SK-N-SH (cell line): ENCODE results near the gene SMIM22.
"Not testable (repeated sequence)": the region's sequence is repeated elsewhere in the genome, so short reads cannot be mapped to it uniquely, and the experiment has no call there.

Experiments used
- EZH2phosphoT487 ChIP-seq: fragments of 200-600 bp; sonication (generic); IDR thresholded peaks from 2 replicates; pipeline ENCODE4 v1.6.1; 2017; ENCODE audit warnings: low read depth, mixed run types, mild to moderate bottlenecking, antibody characterized with exemption, moderate library complexity, borderline replicate concordance
- JUND ChIP-seq: IDR thresholded peaks from 2 replicates; pipeline ENCODE4 v1.4.0; 2012
- PBX3 ChIP-seq: IDR thresholded peaks from 2 replicates; pipeline ENCODE4; 2012
- POLR2AphosphoS5 ChIP-seq: IDR thresholded peaks from 2 replicates; pipeline ENCODE4 v1.6.1; 2012; ENCODE audit warnings: low read depth, low read length
- REST ChIP-seq: IDR thresholded peaks from 2 replicates; pipeline ENCODE4 v1.6.1; 2012; ENCODE audit warnings: mild to moderate bottlenecking, low read depth, low read length, moderate library complexity
- RFX5 ChIP-seq: IDR thresholded peaks from 2 replicates; pipeline ENCODE4 v1.6.1; 2012; ENCODE audit warnings: mild to moderate bottlenecking, improper control_type of control experiment, low read length
- TAF1 ChIP-seq: IDR thresholded peaks from 2 replicates; pipeline ENCODE4 v1.6.1; 2012; ENCODE audit warnings: low read depth, mild to moderate bottlenecking, low read length, moderate library complexity, borderline replicate concordance
- TEAD4 ChIP-seq: IDR thresholded peaks from 2 replicates; pipeline ENCODE4 v1.4.0; 2012; ENCODE audit warnings: mild to moderate bottlenecking, borderline replicate concordance; ENCODE audit not compliant: insufficient read depth
- YY1 ChIP-seq: IDR thresholded peaks from 2 replicates; pipeline ENCODE4 v1.4.0; 2012; ENCODE audit warnings: low read depth, mild to moderate bottlenecking
- TF ChIP-seq, protein P1 (sequence below): fragments of 200-600 bp; sonication (generic); IDR thresholded peaks from 2 replicates; pipeline ENCODE4 v1.6.1; 2017; ENCODE audit warnings: antibody characterized with exemption, mild to moderate bottlenecking, moderate library complexity
- TF ChIP-seq, protein P2 (sequence below): IDR thresholded peaks from 2 replicates; pipeline ENCODE4 v1.4.0; 2012; ENCODE audit warnings: low read depth, borderline replicate concordance
- TF ChIP-seq, protein P3 (sequence below): fragments of 150-350 bp; IDR thresholded peaks from 2 replicates; pipeline ENCODE4 v1.6.1; 2016; ENCODE audit warnings: mild to moderate bottlenecking, low read depth, low read length

- TF ChIP-seq TAF1, RFX5, EZH2phosphoT487, PBX3, JUND, POLR2AphosphoS5, REST, YY1, TEAD4: not testable (repeated sequence)
- TF ChIP-seq, protein P1, sequence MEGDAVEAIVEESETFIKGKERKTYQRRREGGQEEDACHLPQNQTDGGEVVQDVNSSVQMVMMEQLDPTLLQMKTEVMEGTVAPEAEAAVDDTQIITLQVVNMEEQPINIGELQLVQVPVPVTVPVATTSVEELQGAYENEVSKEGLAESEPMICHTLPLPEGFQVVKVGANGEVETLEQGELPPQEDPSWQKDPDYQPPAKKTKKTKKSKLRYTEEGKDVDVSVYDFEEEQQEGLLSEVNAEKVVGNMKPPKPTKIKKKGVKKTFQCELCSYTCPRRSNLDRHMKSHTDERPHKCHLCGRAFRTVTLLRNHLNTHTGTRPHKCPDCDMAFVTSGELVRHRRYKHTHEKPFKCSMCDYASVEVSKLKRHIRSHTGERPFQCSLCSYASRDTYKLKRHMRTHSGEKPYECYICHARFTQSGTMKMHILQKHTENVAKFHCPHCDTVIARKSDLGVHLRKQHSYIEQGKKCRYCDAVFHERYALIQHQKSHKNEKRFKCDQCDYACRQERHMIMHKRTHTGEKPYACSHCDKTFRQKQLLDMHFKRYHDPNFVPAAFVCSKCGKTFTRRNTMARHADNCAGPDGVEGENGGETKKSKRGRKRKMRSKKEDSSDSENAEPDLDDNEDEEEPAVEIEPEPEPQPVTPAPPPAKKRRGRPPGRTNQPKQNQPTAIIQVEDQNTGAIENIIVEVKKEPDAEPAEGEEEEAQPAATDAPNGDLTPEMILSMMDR, result not testable (repeated sequence)
- TF ChIP-seq, protein P2, sequence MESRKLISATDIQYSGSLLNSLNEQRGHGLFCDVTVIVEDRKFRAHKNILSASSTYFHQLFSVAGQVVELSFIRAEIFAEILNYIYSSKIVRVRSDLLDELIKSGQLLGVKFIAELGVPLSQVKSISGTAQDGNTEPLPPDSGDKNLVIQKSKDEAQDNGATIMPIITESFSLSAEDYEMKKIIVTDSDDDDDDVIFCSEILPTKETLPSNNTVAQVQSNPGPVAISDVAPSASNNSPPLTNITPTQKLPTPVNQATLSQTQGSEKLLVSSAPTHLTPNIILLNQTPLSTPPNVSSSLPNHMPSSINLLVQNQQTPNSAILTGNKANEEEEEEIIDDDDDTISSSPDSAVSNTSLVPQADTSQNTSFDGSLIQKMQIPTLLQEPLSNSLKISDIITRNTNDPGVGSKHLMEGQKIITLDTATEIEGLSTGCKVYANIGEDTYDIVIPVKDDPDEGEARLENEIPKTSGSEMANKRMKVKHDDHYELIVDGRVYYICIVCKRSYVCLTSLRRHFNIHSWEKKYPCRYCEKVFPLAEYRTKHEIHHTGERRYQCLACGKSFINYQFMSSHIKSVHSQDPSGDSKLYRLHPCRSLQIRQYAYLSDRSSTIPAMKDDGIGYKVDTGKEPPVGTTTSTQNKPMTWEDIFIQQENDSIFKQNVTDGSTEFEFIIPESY, result not testable (repeated sequence)
- TF ChIP-seq, protein P3, sequence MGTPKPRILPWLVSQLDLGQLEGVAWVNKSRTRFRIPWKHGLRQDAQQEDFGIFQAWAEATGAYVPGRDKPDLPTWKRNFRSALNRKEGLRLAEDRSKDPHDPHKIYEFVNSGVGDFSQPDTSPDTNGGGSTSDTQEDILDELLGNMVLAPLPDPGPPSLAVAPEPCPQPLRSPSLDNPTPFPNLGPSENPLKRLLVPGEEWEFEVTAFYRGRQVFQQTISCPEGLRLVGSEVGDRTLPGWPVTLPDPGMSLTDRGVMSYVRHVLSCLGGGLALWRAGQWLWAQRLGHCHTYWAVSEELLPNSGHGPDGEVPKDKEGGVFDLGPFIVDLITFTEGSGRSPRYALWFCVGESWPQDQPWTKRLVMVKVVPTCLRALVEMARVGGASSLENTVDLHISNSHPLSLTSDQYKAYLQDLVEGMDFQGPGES, result not testable (repeated sequence)
Measured at GRCh38 chr16:4784444-4784987, 10.7 kb upstream of the SMIM22 start.
